Natural killer cell (primary cell): ENCODE results near the gene GCN1. TPM values are rescaled to one million over a fixed set of nuclear protein-coding genes. Genes with fewer than 3 reads are reported as not detected.

Experiments used
- ATAC-seq, 3 donors: fragments of 150-1000 bp in 2 of 3; fragments of 200-7000 bp in 1 of 3; cut with Tn5 transposase; 1 replicate in 1 of 3; 2 replicates in 2 of 3; pipeline ENCODE4 v1.10.0; 2021; ENCODE audit warnings: mild to moderate bottlenecking in 2 of 3, moderate library complexity in 2 of 3
- DNase-seq, 2 donors: peaks; one replicate each; pipeline versions ENCODE4 v3.0.0 to v3.0.0-alpha.2; 2013 to 2021; ENCODE audit warnings: mixed read lengths in 1 of 2
- H3K27ac ChIP-seq: one replicate; pipeline ENCODE4 v1.5.1; 2013; ENCODE audit warnings: mild to moderate bottlenecking, low read length
- H3K27me3 ChIP-seq: one replicate; pipeline ENCODE4 v1.6.1; 2013; ENCODE audit warnings: low read length; ENCODE audit not compliant: control insufficient read depth, insufficient read depth
- H3K36me3 ChIP-seq: one replicate; pipeline ENCODE4 v1.6.1; 2013; ENCODE audit warnings: low read length; ENCODE audit not compliant: control insufficient read depth, insufficient read depth
- H3K4me1 ChIP-seq: one replicate; pipeline ENCODE4 v1.6.1; 2013; ENCODE audit warnings: low read length; ENCODE audit not compliant: control insufficient read depth, insufficient read depth
- H3K4me3 ChIP-seq: one replicate; pipeline ENCODE4 v1.5.1; 2013; ENCODE audit warnings: low read length
- H3K9me3 ChIP-seq: one replicate; pipeline ENCODE4 v1.6.1; 2013; ENCODE audit warnings: low read length; ENCODE audit not compliant: control insufficient read depth, insufficient read depth
- H3K27ac Mint-ChIP-seq, 2 donors: one replicate each; pipeline ENCODE4 v1.8.0; 2022; ENCODE audit warnings: mild to moderate bottlenecking in 2 of 2, mixed read lengths in 2 of 2, moderate library complexity in 1 of 2
- H3K27me3 Mint-ChIP-seq, 2 donors: one replicate each; pipeline ENCODE4 v1.8.0; 2022; ENCODE audit warnings: low read depth in 2 of 2, mixed read lengths in 2 of 2
- H3K36me3 Mint-ChIP-seq: one replicate; pipeline ENCODE4 v1.8.0; 2022; ENCODE audit warnings: mixed read lengths
- H3K4me1 Mint-ChIP-seq, 2 donors: one replicate each; pipeline ENCODE4 v1.8.0; 2022; ENCODE audit warnings: mixed read lengths in 2 of 2
- H3K4me3 Mint-ChIP-seq: one replicate; pipeline ENCODE4 v1.8.0; 2022; ENCODE audit warnings: mild to moderate bottlenecking, moderate library complexity, mixed read lengths
- H3K9me3 Mint-ChIP-seq, 2 donors: one replicate each; pipeline ENCODE4 v1.8.0; 2022; ENCODE audit warnings: mixed read lengths in 2 of 2
- WGBS: methylation state at CpG from one replicate; pipeline ENCODE4 v1.1.7; 2013; ENCODE audit warnings: missing lambda C conversion rate; ENCODE audit not compliant: insufficient coverage; 5-methylcytosine and 5-hydroxymethylcytosine counted together
- intact Hi-C: fragments of 100-400 bp; cut with micrococcal nuclease; formaldehyde crosslinking; loops from one replicate; pipeline ENCODE4 v1.14.2; 2022
- total RNA-seq, 4 donors: library from RNA; stranded (reverse); fragments of 120-200 nt in 1 of 4; gene quantifications; one replicate each; pipeline versions ENCODE4 v1.2.3 to v1.2.4, GENCODE V29; 2013 to 2022
- TF ChIP-seq, protein P1 (sequence below): fragments of 200-600 bp; IDR thresholded peaks from one replicate; pipeline ENCODE4 v1.8.0; 2022; ENCODE audit warnings: antibody characterized with exemption

The GCN1 gene
- total RNA-seq, 3 donors from 2014 or later (not counting 1 experiment from before 2014, with no cell fraction given), result 119 to 141 (median 120) TPM

DNA sequence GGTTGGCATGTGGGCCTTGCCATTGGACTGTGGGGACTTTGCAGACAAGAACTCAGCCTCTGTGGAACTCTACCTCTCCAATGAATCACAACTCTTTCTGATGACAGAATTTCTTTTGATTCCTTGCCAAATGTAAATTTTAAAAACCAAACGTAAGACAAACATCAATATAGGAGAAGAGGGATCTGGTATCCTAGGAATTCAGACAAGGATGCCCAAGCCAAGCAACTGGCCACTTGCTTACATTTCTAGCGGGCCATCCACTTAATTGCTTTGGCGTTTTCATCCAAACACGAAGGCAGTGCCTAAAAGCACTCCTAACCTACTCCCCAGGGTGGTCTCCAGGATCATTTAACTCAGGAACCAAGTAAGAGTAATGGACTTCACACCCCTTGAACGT, 54.6 kb downstream of the GCN1 start:
- Histone ChIP-seq H3K27me3 (no peaks in the 10 kb centered on the region), H3K4me1 (no peaks in the 10 kb centered on the region), H3K36me3 (peaks cover 86% of the 10 kb centered on the region), H3K27ac (no peak overlapping the region), H3K9me3 (no peaks in the 10 kb centered on the region), H3K4me3 (no peak overlapping the region)
- TF ChIP-seq, protein P1, sequence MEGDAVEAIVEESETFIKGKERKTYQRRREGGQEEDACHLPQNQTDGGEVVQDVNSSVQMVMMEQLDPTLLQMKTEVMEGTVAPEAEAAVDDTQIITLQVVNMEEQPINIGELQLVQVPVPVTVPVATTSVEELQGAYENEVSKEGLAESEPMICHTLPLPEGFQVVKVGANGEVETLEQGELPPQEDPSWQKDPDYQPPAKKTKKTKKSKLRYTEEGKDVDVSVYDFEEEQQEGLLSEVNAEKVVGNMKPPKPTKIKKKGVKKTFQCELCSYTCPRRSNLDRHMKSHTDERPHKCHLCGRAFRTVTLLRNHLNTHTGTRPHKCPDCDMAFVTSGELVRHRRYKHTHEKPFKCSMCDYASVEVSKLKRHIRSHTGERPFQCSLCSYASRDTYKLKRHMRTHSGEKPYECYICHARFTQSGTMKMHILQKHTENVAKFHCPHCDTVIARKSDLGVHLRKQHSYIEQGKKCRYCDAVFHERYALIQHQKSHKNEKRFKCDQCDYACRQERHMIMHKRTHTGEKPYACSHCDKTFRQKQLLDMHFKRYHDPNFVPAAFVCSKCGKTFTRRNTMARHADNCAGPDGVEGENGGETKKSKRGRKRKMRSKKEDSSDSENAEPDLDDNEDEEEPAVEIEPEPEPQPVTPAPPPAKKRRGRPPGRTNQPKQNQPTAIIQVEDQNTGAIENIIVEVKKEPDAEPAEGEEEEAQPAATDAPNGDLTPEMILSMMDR, result no peak
- Mint-ChIP-seq H3K36me3 (peaks cover 21% of the 10 kb centered on the region), H3K27ac (no peak overlapping the region), H3K9me3 (no peaks in the 10 kb centered on the region), H3K4me1 (no peaks in the 10 kb centered on the region), H3K4me3 (no peak overlapping the region), H3K27me3 (no peaks in the 10 kb centered on the region)
- intact Hi-C loops, result no loop called here
- ATAC-seq (no peak), DNase-seq (no peak)
- whole genome bisulfite sequencing, result 96% methylated on average over 4 of the region's 5 CpGs

DNA sequence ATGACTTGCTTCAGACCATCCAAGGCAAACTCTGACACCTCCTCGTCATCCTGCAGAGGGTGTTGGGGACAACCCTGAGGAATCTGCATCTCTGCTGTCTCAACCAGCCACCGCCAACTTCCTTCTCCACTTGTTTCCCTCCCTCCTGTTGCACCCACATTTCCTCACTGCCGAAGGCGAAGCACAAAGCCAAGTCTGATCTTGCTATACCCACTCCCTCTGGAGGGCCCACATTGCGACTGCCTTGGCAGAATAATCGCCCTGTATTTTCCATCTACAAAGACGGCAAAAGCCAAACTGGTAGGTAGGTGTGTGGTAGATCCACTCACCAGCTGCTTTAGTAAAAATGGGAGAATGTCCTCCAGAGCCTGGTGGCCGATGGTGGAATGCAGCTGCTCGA, 56.1 kb downstream of the GCN1 start:
- ATAC-seq, result no peak
- H3K4me1 ChIP-seq, result no peaks in the 10 kb centered on the region
- TF ChIP-seq, protein P1, result no peak
- WGBS, result 96% methylated on average over 8 of the region's 9 CpGs
- intact Hi-C loops, result no loop called here
- no peaks in the 10 kb centered on the region for H3K27me3 Mint-ChIP-seq
- no peaks in the 10 kb centered on the region for H3K27me3 ChIP-seq
- H3K9me3 ChIP-seq, result no peaks in the 10 kb centered on the region
- H3K4me3 ChIP-seq, result no peak overlapping the region
- H3K27ac Mint-ChIP-seq, result no peak overlapping the region
- peaks cover 87% of the 10 kb centered on the region for H3K36me3 ChIP-seq
- H3K9me3 Mint-ChIP-seq, result no peaks in the 10 kb centered on the region
- no peak overlapping the region for H3K4me3 Mint-ChIP-seq
- peaks cover 21% of the 10 kb centered on the region for H3K36me3 Mint-ChIP-seq
- no peak overlapping the region for H3K27ac ChIP-seq
- no peak for DNase-seq
- no peaks in the 10 kb centered on the region for H3K4me1 Mint-ChIP-seq

DNA sequence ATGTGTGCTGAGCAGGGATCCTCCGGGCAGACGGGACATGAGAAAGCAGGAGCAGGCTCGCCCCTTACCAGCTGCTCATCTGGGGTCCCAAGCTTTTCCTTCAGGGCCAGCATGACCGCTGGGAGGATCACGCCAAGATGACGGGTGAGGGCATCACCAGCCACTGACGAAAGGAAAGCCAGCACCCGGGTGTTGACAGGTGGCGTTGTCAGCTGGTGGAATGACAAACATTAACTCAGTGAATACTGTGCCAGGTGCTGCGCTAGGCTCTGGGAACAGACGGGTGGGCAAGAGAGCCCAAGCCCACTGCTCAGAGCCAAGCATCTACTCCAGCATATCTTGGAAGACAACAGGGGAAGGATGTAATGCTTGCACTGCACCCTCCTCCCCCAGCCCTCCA, 56.7 kb downstream of the GCN1 start:
- WGBS, result 95% methylated on average over 11 of the region's 11 CpGs
- intact Hi-C loops, result no loop called here
- Histone ChIP-seq H3K4me3 (no peak overlapping the region), H3K27ac (no peak overlapping the region), H3K9me3 (no peaks in the 10 kb centered on the region), H3K4me1 (no peaks in the 10 kb centered on the region), H3K36me3 (peaks cover 89% of the 10 kb centered on the region), H3K27me3 (no peaks in the 10 kb centered on the region)
- Mint-ChIP-seq H3K4me3 (no peak overlapping the region), H3K9me3 (no peaks in the 10 kb centered on the region), H3K4me1 (no peaks in the 10 kb centered on the region), H3K36me3 (peaks cover 21% of the 10 kb centered on the region), H3K27me3 (no peaks in the 10 kb centered on the region), H3K27ac (no peak overlapping the region)
- DNase-seq (no peak), ATAC-seq (no peak)
- TF ChIP-seq, protein P1, result no peak

DNA sequence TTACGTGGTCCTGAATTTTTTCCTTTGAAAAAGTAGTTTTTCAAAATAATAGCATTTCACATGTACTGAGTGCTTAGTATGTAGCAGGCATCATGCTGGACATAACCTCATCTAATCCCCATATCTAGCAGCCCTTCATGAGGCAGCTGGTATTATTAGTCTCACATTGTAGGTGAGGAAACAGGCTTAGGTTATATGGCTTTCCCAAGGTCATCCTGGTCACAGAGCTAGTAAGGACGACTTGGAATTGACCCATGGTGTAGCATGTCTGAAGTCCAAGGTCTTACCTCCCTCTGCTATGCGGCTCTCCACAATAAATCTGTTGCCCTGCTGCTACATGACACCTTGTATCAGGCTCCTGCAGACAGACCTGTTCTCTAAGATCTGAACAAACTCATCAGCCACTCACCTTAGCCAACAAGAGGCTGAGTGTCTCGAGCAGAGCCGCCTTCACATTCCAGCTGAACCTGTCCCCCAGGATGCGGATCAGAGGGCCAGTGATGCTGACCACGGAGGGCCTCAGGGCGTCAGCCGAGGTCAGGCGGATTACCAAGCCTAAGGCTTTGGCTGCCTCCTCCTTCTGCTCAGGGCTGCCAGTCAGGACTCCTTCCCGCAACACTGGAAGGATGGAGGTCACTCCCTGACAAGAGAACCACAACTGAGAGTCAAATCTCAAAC, 58.3 kb downstream of the GCN1 start:
- Histone ChIP-seq H3K36me3 (peaks cover 88% of the 10 kb centered on the region), H3K9me3 (no peaks in the 10 kb centered on the region), H3K27ac (no peak overlapping the region), H3K4me1 (no peaks in the 10 kb centered on the region), H3K27me3 (no peaks in the 10 kb centered on the region), H3K4me3 (no peak overlapping the region)
- Mint-ChIP-seq H3K4me3 (no peak overlapping the region), H3K9me3 (no peaks in the 10 kb centered on the region), H3K36me3 (peaks cover 14% of the 10 kb centered on the region), H3K27ac (no peak overlapping the region), H3K27me3 (no peaks in the 10 kb centered on the region), H3K4me1 (no peaks in the 10 kb centered on the region)
- TF ChIP-seq, protein P1, result no peak
- intact Hi-C loops, result no loop called here
- WGBS, result 98% methylated on average over 11 of the region's 11 CpGs
- no peak for DNase-seq
- no peak for ATAC-seq
